Loucy (cell line): ENCODE data around the gene MICAL2.

Source experiments
- EZH2phosphoT487 ChIP-seq: fragments of 200-600 bp; IDR thresholded peaks from 2 replicates; pipeline ENCODE4 v1.6.1; 2018; ENCODE audit warnings: antibody characterized with exemption, mild to moderate bottlenecking, moderate library complexity, borderline replicate concordance
- TF ChIP-seq, protein P1 (sequence below): fragments of 200-600 bp; sonication (generic); conservative IDR thresholded peaks from 2 replicates; pipeline ENCODE4 v1.5.1; 2014; ENCODE audit warnings: mild to moderate bottlenecking, antibody characterized with exemption, low read length

DNA sequence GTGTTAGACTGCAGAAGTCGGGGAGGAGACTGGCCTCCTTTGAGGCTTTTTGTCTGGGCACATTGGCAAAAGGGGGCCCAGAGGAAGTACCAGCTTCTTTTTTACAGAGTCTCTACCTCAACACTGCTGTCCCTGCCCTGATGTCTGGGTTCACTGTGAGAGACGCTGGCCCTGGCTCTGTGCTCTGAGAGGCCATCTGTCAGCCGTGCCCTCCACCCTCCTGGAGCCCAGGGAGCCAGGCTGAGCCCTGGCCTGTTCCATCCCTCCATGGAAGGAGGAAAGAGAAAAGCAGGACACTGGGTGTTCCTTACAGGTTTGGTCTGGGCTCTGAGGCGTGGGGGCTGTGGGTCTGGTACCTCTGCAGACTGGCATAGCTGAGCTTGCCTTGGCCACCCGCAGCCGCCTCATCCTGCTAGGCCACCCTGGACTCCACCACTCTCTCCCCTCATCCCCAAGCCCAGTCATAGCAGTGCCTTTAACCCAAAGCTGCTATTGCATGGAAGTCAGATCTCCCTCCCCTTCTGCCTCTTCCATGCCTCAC lies 161.5 kb downstream of the MICAL2 start:
- TF ChIP-seq, protein P1, sequence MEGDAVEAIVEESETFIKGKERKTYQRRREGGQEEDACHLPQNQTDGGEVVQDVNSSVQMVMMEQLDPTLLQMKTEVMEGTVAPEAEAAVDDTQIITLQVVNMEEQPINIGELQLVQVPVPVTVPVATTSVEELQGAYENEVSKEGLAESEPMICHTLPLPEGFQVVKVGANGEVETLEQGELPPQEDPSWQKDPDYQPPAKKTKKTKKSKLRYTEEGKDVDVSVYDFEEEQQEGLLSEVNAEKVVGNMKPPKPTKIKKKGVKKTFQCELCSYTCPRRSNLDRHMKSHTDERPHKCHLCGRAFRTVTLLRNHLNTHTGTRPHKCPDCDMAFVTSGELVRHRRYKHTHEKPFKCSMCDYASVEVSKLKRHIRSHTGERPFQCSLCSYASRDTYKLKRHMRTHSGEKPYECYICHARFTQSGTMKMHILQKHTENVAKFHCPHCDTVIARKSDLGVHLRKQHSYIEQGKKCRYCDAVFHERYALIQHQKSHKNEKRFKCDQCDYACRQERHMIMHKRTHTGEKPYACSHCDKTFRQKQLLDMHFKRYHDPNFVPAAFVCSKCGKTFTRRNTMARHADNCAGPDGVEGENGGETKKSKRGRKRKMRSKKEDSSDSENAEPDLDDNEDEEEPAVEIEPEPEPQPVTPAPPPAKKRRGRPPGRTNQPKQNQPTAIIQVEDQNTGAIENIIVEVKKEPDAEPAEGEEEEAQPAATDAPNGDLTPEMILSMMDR: no peak
- TF ChIP-seq EZH2phosphoT487: no peak
